ENCODE data around the gene DNAJA3.
"Not testable (repeated sequence)": the region's sequence is repeated elsewhere in the genome, so short reads cannot be mapped to it uniquely, and the experiment has no call there.

DNAJA3 gene

DNA sequence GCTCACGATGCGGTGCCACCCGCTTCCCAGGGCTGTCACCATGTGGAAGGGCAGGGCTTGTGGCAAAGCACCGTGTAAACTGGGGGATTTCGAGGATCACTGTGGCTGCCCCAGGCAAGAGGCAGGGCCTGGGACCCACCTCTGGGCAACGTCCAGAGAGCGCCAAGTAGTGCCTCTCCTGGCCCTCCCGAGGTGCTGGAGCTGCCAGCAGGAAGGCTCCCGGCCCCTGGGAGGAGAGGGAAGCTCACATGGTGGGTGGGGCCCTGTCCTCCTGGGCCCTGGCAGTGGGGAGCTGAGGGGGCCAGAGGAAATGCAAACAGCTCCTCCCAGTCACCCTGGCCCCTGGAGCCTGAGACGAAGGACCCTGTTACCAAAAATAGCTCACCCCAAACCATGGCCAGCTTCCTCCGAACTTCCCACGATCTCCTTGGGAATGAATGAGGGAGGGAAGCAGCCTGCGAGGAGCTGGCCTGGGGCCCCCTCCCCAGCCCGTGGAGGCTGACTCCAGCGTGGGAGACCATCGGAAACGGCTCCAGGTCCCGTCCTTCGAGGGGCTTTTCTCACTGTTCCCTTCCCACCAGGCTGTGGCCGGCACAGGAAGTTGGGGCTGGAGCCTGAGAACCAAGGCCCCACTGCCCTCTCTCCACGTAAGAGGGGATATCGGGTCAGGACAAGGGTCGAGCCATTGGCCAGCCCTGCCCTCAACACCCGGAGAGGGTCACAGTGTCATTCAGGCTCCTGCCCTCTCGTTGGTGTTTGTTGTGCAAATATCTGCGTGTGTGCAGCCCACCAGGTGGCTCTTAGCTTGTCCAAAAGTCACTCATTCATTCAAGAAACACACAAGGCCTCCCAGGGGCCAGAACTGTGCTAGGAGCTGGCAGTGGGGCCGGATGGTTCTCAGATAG lies 36.4 kb upstream of the DNAJA3 start:
- TF ChIP-seq, protein P1, sequence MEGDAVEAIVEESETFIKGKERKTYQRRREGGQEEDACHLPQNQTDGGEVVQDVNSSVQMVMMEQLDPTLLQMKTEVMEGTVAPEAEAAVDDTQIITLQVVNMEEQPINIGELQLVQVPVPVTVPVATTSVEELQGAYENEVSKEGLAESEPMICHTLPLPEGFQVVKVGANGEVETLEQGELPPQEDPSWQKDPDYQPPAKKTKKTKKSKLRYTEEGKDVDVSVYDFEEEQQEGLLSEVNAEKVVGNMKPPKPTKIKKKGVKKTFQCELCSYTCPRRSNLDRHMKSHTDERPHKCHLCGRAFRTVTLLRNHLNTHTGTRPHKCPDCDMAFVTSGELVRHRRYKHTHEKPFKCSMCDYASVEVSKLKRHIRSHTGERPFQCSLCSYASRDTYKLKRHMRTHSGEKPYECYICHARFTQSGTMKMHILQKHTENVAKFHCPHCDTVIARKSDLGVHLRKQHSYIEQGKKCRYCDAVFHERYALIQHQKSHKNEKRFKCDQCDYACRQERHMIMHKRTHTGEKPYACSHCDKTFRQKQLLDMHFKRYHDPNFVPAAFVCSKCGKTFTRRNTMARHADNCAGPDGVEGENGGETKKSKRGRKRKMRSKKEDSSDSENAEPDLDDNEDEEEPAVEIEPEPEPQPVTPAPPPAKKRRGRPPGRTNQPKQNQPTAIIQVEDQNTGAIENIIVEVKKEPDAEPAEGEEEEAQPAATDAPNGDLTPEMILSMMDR (conservative IDR thresholded peaks at IDR 0.05), result no peak
- H3K27ac ChIP-seq, result no peak overlapping the region

DNA sequence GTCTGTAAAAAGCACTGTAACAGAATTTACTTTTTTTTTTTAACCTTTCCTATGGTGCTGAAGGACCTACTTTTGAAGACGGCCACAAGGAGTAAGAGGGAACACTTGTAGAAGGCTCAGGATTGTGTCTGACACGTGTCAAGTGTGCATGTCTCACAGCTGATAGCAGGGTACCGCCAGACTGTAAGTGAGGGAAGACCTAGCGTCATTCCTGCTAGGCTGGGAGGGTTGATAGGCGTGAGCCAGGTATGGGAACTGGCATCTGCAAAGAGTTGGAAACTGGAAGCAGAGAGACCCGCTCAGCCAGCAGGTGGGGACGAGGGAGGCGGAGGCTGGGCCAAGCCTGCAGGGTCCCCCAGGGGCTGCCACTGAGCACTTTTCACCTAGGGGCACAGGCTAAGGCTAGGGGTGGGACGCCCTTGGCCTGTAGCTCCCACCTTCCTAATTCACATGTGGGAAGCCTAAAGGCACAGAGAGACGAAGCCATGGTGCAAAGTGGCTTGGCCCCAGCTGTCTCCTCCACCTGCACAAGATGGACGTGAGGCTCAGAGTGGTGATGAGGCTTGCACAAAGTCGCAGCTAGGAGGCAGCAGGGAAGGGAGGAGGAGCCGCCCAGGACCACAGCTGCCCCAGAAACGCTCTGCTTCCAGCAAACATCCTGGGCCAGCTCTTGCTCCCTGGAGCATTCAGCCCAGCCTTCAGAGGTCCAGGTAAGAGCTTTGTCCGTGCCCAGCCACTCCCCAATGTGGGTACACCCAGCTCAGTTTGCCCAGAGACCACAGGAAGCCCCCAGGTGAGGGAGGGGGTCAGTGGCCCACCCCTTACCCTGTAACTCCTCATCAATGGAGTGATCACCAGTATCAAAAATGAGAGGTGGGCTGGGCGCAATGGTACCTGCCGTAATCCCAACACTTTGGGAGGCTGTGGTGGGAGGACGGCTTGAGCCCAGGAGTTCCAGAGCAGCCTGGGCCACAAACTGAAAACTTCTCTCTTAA lies 35.1 kb upstream of the DNAJA3 start:
- TF ChIP-seq, protein P1 (conservative IDR thresholded peaks at IDR 0.05), result no peak
- H3K27ac ChIP-seq, result no peak overlapping the region

DNA sequence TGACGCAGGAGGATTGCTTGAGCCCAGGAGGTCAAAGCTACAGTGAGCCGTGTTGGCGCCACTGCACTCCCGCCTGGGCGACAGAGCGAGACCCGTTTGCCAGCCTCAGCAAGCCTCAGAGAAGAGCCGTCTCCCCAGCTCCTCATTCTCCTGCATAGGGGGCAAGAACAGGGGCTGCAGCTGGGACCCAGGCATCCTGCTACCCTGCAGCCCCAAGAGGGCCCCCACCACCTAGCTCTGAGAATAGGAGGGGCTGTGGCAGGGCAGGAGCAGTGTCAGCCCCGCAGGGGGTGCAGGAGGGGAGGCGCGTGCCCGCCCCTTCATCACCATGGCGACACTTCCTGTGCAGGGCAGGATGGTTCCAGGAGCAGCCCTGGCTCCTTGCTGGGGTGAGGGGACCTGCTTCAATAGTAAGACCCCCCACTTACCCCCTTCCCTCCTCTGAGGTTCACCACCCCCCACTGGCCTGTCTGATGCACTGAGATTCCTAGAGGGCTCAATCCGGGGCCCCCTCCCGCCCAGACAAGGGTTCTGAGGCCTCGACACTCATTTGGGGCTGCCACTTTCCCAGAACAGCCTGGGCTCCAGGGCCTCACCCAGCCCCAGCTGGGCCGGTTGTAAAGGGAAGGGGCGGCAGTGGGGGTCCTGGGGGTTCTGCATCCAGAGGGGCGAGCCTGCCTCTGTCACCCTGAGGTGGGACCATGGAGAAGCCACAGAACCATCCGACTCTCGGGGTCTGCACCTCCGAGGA lies 33.9 kb upstream of the DNAJA3 start:
- no peak overlapping the region for H3K27ac ChIP-seq

DNA sequence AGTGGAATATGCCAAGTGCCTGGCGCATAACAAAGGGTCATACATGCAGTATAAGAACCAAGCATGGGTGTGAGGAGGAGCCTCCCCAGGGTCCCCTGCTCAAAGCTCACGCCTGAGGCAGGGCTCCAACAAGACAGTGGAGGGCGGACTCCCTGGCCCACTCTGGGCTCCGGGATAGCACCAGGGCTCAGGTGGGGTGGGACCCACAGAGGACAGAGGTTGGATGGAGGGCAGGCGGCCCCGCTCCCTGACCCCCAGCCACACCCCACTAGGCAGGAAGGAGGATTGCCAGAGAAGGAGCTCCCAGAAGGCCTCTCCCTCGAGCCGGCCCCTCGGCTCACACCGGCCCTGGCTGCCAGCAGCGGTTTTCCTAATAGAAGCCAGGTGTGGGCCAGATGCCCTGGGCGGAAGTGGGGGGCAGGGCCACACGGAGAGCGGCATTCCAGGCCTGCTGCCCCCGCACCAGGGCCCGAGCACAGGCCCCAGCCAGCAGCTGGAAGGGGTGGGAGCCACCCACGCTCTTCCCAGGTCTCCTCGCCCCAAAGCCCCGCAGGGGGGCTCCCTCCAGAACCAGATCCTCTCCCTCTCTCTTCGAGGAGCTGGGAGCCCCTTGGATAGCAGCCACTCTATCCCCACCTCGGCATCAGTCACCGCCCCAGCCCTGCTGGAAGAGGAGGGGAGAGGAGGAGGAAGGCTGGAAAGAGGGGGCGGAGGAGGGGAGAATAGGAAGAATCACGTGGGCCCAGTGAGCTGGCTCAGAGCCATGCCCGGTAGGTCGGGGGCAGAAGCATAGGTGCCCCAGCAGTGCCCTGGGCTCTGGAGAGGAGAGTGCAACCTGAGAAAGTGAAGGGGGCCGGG lies 33.1 kb upstream of the DNAJA3 start:
- TF ChIP-seq, protein P1 (conservative IDR thresholded peaks at IDR 0.05), result no peak

More for the DNA sequence above, 33.9 kb upstream of the DNAJA3 start:
- TF ChIP-seq, protein P1 (conservative IDR thresholded peaks at IDR 0.05), result no peak

DNA sequence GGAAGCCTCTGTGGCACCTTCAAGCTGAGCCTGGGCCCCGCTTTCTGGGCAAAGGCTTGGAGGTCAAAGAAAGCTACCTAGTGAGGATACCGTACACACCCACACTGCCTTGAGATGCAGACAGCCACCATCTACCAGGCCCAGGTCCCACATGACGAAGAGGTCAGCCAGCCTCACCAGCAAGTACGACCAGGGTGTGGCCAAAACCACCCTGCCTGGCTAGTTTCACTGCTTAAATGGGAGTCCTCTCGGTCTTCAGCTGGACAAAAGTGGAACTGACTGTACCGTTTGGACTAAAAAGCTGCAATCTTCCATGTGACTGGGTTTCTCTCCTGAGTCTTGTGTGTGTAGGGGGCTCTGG lies 32.4 kb upstream of the DNAJA3 start:
- no peak overlapping the region for H3K27ac ChIP-seq
- TF ChIP-seq, protein P1 (conservative IDR thresholded peaks at IDR 0.05), result no peak

More for the DNA sequence above, 33.1 kb upstream of the DNAJA3 start:
- H3K27ac ChIP-seq, result no peak overlapping the region

DNA sequence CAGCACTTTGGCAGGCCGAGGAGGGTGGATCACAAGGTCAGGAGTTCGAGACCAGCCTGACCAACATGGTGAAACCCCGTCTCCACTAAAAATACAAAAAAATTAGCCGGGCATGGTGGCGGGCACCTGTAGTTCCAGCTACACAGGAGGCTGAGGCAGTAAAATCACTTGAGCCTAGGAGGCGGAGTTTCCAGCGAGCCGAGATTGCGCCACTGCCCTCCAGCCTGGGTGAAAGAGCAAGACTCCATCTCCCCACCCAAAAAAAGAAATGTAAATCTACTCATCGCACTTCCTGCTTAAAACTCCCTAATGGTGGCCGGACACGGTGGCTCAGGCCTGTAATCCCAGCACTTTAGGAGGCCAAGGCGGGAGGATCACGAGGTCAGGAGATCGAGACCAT lies 31.8 kb upstream of the DNAJA3 start:
- not testable (repeated sequence) for H3K27ac ChIP-seq

All from VCaP (cell line).